Kidney capillary endothelial cell (primary cell): ENCODE results near the gene ZNF317.
"Not testable (repeated sequence)": the region's sequence is repeated elsewhere in the genome, so short reads cannot be mapped to it uniquely, and the experiment has no call there.

Experiments
- DNase-seq: peaks from one replicate; pipeline ENCODE4 v3.0.0-alpha.2; 2018; ENCODE audit warnings: low spot score

ZNF317 gene

DNA sequence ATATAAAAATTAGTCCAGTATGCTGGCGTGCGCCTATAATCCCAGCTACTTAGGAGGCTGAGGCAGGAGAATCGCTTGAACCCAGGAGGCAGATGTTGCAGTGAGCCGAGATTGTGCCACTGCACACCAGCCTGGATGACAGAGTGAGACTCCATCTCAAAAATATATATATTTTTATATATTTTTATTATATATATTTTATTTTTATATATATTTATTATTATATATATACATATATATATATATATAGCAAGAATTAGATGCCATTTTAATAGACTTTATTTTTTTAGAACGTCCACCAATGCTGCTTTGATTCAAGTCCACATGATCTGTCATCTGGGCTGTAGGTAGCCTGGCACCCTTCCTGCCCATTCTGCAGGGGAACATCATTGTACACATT is 35.1 kb downstream of the ZNF317 start:
- no peak for DNase-seq

DNA sequence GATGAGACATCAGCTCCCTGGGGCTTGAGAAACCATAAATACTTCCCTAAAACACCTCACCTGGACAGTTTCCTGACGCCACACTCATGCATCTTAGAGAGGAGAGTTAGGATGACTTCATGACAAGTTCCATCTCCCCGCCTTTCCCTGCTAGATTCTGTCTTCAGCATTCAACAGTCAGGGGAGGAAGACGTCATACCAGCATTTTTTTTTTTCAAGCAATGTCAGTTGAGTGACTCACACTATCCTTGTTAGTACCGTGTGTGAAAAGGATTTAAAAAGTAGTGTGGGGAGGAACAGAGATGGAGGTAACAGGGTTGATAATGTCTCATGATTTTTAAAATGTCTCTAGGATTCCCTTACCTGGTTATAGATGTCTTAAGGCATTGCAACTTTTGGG is 38.7 kb downstream of the ZNF317 start, which contains the start of gene OR7D2:
TSS of gene OR7D2 (plus strand) at position 79 of the 400 bp plus-strand sequence. CDS start 6,803 bp downstream, outside the sequence.
- no peak for DNase-seq

DNA sequence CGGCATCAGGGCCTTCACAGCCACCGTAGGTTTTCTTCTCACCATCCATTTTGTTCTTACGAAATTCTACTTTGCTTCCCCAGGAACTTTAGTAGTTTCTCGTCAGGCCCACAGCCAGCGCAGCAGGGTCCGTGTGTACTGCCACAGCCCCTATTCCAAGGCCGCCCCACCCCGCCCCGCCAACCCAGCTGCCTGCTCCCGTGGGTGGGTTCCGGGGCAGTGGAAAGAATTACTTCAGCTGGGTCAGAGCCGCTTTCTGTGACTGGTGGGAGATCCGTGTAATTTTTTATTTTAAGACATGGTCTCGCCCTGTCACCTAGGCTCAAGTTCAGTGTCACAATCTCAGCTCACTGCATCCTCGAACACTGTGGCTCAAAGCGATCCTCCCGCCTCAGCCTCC is 42.8 kb downstream of the ZNF317 start:
- no peak for DNase-seq

DNA sequence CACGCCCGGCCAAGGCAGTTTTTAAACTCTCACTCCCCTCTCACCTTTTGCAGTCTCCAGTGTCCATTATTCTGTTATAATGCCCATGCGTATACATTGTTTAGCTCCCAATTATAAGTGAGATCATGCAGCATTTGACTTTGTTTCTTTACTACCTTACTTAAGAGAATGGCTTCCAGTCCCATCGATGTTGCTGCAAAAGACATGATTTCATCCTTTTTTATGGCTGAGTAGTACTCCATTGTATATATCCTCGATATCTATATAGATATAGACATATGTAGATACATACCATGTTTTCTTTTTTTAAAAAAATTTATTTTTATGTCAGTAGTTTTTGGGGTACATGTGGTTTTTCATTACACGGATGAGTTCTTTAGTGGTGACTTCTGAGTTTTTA is 47.0 kb downstream of the ZNF317 start:
- DNase-seq, result no peak

DNA sequence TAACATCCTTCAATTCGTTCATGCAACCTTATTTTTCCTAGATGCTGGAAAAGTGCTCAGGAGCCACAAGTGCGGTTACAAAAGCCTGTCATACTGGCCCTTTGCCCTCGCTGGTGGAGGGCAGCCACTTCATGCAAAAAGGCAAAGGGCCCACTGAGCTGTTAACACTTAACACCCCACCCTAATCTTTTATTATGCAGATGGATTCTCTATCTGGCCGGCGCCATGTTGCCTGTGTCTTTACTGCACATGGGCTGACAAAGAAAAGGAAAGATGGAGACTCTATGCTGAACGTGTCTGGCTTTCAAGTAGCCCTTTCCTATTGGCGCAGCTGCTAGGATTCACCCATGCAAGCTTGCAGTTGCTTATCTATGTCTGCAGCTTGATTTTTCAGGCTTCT is 49.3 kb downstream of the ZNF317 start:
- no peak for DNase-seq

DNA sequence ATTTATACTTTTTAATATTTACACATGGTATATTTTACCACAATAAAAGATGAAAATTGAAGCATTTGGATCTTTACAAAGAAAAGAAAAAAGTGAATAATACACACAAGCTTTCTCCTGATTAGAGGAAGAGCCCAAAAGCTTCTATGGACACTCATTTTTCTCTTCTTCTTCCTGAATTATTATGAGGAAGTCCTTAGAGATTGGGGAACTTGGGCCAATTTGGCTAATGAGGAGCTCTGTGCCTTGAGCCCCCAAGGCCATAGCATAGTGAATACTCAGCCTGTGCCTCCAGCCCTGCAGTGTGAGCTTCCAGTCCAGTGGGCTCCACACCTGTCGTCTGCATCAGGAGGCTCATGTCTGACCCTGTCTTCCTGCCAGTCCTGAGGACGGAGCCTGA is 57.8 kb downstream of the ZNF317 start:
- not testable (repeated sequence) for DNase-seq

DNA sequence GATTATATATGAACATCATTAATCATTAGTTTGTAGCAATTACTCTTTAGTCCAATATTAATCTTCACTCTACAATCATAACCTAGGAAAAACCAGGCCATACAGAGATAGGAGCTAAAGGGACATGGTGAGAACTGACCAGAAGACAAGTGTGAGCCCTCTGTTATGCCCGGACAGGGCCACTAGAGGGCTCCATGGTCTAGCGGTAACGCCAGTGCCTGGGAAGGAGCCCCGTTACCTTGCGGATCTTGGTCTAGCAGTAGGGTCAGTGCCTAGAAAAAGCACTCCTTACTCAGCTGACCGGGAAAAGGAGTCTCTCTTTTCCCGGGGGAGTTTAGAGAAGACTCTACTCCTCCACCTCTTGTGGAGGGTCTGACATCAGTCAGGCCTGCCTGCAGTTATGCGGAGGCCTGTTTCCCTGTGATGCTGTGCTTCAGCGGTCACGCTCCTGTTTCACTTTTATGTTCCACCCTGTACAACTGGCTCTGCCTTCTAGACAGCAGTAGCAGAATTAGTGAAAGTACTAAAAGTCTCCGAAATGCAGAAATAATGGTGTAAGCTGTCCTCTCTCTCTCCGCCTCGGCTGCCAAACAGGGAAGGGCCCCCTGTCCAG is 65.4 kb downstream of the ZNF317 start:
- DNase-seq, result peak; percentile 40
